OCI-LY3 (cell line): Measurements from ENCODE around the gene GSK3B.

Source experiments
- EZH2phosphoT487 ChIP-seq: fragments of 200-600 bp; shearing (Covaris generic); IDR thresholded peaks from 2 replicates; pipeline ENCODE4 v1.6.1; 2018; ENCODE audit warnings: antibody characterized with exemption, mixed run types, low read depth
- TF ChIP-seq, protein P1 (sequence below): fragments of 200-600, 300-600 bp; sonication (generic); IDR thresholded peaks from 2 replicates; pipeline ENCODE4 v1.5.1; 2014; ENCODE audit warnings: antibody characterized with exemption, low read length, low read depth

DNA sequence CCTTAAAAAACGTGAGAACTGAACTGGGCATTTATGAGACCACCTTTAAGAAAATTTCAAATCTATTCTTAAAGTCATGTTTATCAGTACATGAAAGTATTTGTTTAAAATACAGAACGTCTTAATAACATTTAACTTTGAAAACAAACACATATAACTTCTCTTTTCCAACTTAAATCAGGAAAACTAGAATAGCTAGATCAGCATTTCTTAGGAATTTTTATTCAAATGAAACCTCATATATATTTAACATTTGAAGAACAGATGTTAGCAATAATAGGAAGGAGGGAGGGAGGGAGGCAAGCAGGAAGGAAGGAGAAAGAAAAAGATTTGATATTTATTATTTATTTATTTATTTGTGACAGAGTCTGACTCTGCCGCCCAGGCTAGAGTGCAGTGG lies 192.2 kb downstream of the GSK3B start:
- TF ChIP-seq, protein P1, sequence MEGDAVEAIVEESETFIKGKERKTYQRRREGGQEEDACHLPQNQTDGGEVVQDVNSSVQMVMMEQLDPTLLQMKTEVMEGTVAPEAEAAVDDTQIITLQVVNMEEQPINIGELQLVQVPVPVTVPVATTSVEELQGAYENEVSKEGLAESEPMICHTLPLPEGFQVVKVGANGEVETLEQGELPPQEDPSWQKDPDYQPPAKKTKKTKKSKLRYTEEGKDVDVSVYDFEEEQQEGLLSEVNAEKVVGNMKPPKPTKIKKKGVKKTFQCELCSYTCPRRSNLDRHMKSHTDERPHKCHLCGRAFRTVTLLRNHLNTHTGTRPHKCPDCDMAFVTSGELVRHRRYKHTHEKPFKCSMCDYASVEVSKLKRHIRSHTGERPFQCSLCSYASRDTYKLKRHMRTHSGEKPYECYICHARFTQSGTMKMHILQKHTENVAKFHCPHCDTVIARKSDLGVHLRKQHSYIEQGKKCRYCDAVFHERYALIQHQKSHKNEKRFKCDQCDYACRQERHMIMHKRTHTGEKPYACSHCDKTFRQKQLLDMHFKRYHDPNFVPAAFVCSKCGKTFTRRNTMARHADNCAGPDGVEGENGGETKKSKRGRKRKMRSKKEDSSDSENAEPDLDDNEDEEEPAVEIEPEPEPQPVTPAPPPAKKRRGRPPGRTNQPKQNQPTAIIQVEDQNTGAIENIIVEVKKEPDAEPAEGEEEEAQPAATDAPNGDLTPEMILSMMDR = no peak
- no peak for TF ChIP-seq EZH2phosphoT487
